ENCODE measurements around the gene TBCCD1. TPM values are rescaled to one million over a fixed set of nuclear protein-coding genes. Genes with fewer than 3 reads are reported as not detected.

TBCCD1 gene
- total and polyA plus RNA-seq, 2 of the 8 experiments (the other 6 are each of a cell fraction or from before 2014, with no cell fraction given) = 11.3 to 13.9 TPM

DNA sequence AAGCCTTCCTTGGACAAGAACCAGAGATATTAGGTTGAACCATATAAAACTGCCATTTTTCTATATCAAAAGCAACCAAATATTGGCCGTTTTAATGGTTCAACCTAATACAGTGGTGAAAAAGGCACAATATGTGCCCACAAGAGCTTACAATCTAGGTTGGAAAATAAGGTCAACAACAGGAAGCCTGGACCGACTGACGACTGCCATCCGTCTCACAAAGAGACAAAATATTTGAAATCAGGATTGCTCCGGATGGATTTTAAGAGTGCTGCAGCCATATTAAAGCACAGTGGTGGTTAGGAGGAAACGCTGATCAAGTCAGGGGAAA lies 47.1 kb upstream of the TBCCD1 start (continued):
- TF ChIP-seq, protein P1, sequence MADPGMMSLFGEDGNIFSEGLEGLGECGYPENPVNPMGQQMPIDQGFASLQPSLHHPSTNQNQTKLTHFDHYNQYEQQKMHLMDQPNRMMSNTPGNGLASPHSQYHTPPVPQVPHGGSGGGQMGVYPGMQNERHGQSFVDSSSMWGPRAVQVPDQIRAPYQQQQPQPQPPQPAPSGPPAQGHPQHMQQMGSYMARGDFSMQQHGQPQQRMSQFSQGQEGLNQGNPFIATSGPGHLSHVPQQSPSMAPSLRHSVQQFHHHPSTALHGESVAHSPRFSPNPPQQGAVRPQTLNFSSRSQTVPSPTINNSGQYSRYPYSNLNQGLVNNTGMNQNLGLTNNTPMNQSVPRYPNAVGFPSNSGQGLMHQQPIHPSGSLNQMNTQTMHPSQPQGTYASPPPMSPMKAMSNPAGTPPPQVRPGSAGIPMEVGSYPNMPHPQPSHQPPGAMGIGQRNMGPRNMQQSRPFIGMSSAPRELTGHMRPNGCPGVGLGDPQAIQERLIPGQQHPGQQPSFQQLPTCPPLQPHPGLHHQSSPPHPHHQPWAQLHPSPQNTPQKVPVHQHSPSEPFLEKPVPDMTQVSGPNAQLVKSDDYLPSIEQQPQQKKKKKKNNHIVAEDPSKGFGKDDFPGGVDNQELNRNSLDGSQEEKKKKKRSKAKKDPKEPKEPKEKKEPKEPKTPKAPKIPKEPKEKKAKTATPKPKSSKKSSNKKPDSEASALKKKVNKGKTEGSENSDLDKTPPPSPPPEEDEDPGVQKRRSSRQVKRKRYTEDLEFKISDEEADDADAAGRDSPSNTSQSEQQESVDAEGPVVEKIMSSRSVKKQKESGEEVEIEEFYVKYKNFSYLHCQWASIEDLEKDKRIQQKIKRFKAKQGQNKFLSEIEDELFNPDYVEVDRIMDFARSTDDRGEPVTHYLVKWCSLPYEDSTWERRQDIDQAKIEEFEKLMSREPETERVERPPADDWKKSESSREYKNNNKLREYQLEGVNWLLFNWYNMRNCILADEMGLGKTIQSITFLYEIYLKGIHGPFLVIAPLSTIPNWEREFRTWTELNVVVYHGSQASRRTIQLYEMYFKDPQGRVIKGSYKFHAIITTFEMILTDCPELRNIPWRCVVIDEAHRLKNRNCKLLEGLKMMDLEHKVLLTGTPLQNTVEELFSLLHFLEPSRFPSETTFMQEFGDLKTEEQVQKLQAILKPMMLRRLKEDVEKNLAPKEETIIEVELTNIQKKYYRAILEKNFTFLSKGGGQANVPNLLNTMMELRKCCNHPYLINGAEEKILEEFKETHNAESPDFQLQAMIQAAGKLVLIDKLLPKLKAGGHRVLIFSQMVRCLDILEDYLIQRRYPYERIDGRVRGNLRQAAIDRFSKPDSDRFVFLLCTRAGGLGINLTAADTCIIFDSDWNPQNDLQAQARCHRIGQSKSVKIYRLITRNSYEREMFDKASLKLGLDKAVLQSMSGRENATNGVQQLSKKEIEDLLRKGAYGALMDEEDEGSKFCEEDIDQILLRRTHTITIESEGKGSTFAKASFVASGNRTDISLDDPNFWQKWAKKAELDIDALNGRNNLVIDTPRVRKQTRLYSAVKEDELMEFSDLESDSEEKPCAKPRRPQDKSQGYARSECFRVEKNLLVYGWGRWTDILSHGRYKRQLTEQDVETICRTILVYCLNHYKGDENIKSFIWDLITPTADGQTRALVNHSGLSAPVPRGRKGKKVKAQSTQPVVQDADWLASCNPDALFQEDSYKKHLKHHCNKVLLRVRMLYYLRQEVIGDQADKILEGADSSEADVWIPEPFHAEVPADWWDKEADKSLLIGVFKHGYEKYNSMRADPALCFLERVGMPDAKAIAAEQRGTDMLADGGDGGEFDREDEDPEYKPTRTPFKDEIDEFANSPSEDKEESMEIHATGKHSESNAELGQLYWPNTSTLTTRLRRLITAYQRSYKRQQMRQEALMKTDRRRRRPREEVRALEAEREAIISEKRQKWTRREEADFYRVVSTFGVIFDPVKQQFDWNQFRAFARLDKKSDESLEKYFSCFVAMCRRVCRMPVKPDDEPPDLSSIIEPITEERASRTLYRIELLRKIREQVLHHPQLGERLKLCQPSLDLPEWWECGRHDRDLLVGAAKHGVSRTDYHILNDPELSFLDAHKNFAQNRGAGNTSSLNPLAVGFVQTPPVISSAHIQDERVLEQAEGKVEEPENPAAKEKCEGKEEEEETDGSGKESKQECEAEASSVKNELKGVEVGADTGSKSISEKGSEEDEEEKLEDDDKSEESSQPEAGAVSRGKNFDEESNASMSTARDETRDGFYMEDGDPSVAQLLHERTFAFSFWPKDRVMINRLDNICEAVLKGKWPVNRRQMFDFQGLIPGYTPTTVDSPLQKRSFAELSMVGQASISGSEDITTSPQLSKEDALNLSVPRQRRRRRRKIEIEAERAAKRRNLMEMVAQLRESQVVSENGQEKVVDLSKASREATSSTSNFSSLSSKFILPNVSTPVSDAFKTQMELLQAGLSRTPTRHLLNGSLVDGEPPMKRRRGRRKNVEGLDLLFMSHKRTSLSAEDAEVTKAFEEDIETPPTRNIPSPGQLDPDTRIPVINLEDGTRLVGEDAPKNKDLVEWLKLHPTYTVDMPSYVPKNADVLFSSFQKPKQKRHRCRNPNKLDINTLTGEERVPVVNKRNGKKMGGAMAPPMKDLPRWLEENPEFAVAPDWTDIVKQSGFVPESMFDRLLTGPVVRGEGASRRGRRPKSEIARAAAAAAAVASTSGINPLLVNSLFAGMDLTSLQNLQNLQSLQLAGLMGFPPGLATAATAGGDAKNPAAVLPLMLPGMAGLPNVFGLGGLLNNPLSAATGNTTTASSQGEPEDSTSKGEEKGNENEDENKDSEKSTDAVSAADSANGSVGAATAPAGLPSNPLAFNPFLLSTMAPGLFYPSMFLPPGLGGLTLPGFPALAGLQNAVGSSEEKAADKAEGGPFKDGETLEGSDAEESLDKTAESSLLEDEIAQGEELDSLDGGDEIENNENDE (IDR thresholded peaks at IDR 0.05; ENCODE audit: insufficient replicate concordance, low read length) = no peak
- TF ChIP-seq BRCA1 (IDR thresholded peaks at IDR 0.05; ENCODE audit: low read depth, low read length) = no peak
